HCT116 (cell line): Measurements from ENCODE around the gene KNDC1. TPM values are rescaled to one million over a fixed set of nuclear protein-coding genes. Genes with fewer than 3 reads are reported as not detected.

Experiments used
- ATAC-seq: fragments of 200-7000 bp; cut with Tn5 transposase; 2 replicates; pipeline ENCODE4 v1.9.1; 2020; ENCODE audit warnings: mild to moderate bottlenecking, moderate library complexity
- BruUV-seq: library from RNA; stranded (reverse); fragments of 400-500 nt; replicated peaks from 2 replicates; lab custom pipeline; 2021; lab: Mats Ljungman, UMichigan
- CTCF ChIA-PET: fragments of 300-600 bp; sonication (Branson Sonifier 250); formaldehyde crosslinking; loops from one replicate; lab custom pipeline; 2021; ENCODE audit warnings: antibody characterized with exemption; lab: Charles Lee
- POLR2A ChIA-PET: fragments of 300-600, 350-600 bp; sonication (Branson Sonifier 250); formaldehyde crosslinking; loops from one replicate; lab custom pipeline; 2021; ENCODE audit warnings: antibody characterized with exemption; lab: Charles Lee
- RAD21 ChIA-PET, 2 experiments: fragments of 300-600 bp; sonication (Branson Sonifier 250); formaldehyde crosslinking; loops; one replicate each; lab custom pipeline; 2023; ENCODE audit warnings: low total read pairs in 2 of 2; ENCODE audit not compliant: uncharacterized antibody in 2 of 2, unreplicated experiment in 2 of 2, low non-redundant PET in 1 of 2; lab: Charles Lee
- DNase-seq: peaks from one replicate; pipeline ENCODE4 v3.0.0-alpha.2; 2010; ENCODE audit warnings: low read depth, low spot score
- H2AFZ ChIP-seq: fragments of 200-600 bp; shearing (Covaris generic), sonication (generic); 2 replicates; pipeline ENCODE4 v1.6.1; 2017; ENCODE audit warnings: low read depth, mixed run types, mixed read lengths, antibody characterized with exemption, low read length; ENCODE audit not compliant: poor library complexity, severe bottlenecking
- H3K27ac ChIP-seq: 2 replicates; pipeline ENCODE4 v1.5.1; 2012; ENCODE audit warnings: low read depth, low read length
- H3K27me3 ChIP-seq: fragments of 200-600 bp; sonication (generic); 2 replicates; pipeline ENCODE4 v1.6.1; 2016; ENCODE audit warnings: mixed run types, low read length, mixed read lengths; ENCODE audit not compliant: insufficient read depth
- H3K36me3 ChIP-seq, 2 experiments: fragments of 200-500 bp in 1 of 2; fragments of 200-600 bp in 1 of 2; sonication (Bioruptor generic) in 1 of 2; sonication (generic) in 1 of 2; 2 replicates each; pipeline versions ENCODE4 v1.5.1 to v1.6.1; 2014 to 2016; ENCODE audit warnings: low read length in 2 of 2, inconsistent platforms in 1 of 2, mixed read lengths in 1 of 2, mixed run types in 1 of 2; ENCODE audit not compliant: insufficient read depth in 2 of 2, control insufficient read depth in 1 of 2
- H3K4me1 ChIP-seq, 2 experiments: fragments of 200-600 bp in 1 of 2; sonication (generic) in 1 of 2; 2 replicates each; pipeline versions ENCODE4 v1.5.1 to v1.6.1; 2012 to 2017; ENCODE audit warnings: low read length in 2 of 2, inconsistent platforms in 1 of 2, mild to moderate bottlenecking in 1 of 2, mixed read lengths in 1 of 2, mixed run types in 1 of 2, moderate library complexity in 1 of 2; ENCODE audit not compliant: insufficient read depth in 2 of 2, control insufficient read depth in 1 of 2
- H3K4me2 ChIP-seq: fragments of 200-600 bp; sonication (generic); 2 replicates; pipeline ENCODE4 v1.6.1; 2017; ENCODE audit warnings: mixed run types, low read length, mixed read lengths
- H3K4me3 ChIP-seq, 2 experiments: fragments of 200-600 bp in 1 of 2; sonication (generic) in 1 of 2; replicated peaks in 1 of 2; 2 replicates each; pipeline ENCODE4 v1.5.1; 2011 to 2016; ENCODE audit warnings: low read length in 2 of 2, control low read depth in 1 of 2, low read depth in 1 of 2, mild to moderate bottlenecking in 1 of 2, mixed read lengths in 1 of 2, mixed run types in 1 of 2
- H3K79me2 ChIP-seq: fragments of 200-600 bp; sonication (generic); 2 replicates; pipeline ENCODE4 v1.6.1; 2017; ENCODE audit warnings: mild to moderate bottlenecking, mixed run types, low read length, moderate library complexity, mixed read lengths; ENCODE audit not compliant: insufficient read depth
- H3K9ac ChIP-seq: fragments of 200-600 bp; sonication (generic); 2 replicates; pipeline ENCODE4 v1.6.1; 2016; ENCODE audit warnings: low read length, mixed read lengths
- H3K9me2 ChIP-seq: fragments of 200-600 bp; sonication (generic), shearing (Covaris generic); 2 replicates; pipeline ENCODE4 v1.6.1; 2017; ENCODE audit warnings: mixed run types, mild to moderate bottlenecking, moderate library complexity; ENCODE audit not compliant: insufficient read depth
- H3K9me3 ChIP-seq, 2 experiments: fragments of 200-500 bp in 1 of 2; fragments of 200-600 bp in 1 of 2; sonication (Bioruptor generic) in 1 of 2; sonication (generic) in 1 of 2; 2 replicates each; pipeline ENCODE4 v1.6.1; 2014 to 2017; ENCODE audit warnings: low read length in 2 of 2, mixed read lengths in 2 of 2, inconsistent platforms in 1 of 2, low read depth in 1 of 2, mild to moderate bottlenecking in 1 of 2, mixed run types in 1 of 2, moderate library complexity in 1 of 2; ENCODE audit not compliant: control insufficient read depth in 1 of 2, insufficient read depth in 1 of 2
- H4K20me1 ChIP-seq: fragments of 200-600 bp; sonication (generic), shearing (Covaris generic); 2 replicates; pipeline ENCODE4 v1.6.1; 2017; ENCODE audit warnings: mixed run types, mild to moderate bottlenecking, moderate library complexity; ENCODE audit not compliant: insufficient read depth
- CBX3 ChIP-seq: IDR thresholded peaks from 2 replicates; pipeline ENCODE4 v1.6.1; 2012; ENCODE audit warnings: low read depth
- CTCF ChIP-seq, 3 experiments: fragments of 200-600 bp in 1 of 3; sonication (generic) in 1 of 3; IDR thresholded peaks in 2 of 3; conservative IDR thresholded peaks in 1 of 3; 2 replicates each; pipeline ENCODE4 v1.5.1; 2012 to 2017; ENCODE audit warnings: low read depth in 2 of 3, low read length in 2 of 3, antibody characterized with exemption in 1 of 3, borderline replicate concordance in 1 of 3, control low read depth in 1 of 3, mild to moderate bottlenecking in 1 of 3, mixed read lengths in 1 of 3, mixed run types in 1 of 3, moderate library complexity in 1 of 3; ENCODE audit not compliant: insufficient read depth in 1 of 3
- EGR1 ChIP-seq: IDR thresholded peaks from 2 replicates; pipeline ENCODE4 v1.6.1; 2012; ENCODE audit warnings: low read depth
- ELF1 ChIP-seq: IDR thresholded peaks from 2 replicates; pipeline ENCODE4 v1.6.1; 2012; ENCODE audit warnings: low read depth, borderline replicate concordance
- EZH2phosphoT487 ChIP-seq: fragments of 200-600 bp; IDR thresholded peaks from 2 replicates; pipeline ENCODE4 v1.6.1; 2018; ENCODE audit warnings: antibody characterized with exemption, borderline replicate concordance
- FOSL1 ChIP-seq: IDR thresholded peaks from 2 replicates; pipeline ENCODE4 v1.6.1; 2012; ENCODE audit warnings: low read depth
- JUND ChIP-seq: IDR thresholded peaks from 2 replicates; pipeline ENCODE4 v1.6.1; 2012
- POLR2A ChIP-seq: IDR thresholded peaks from 2 replicates; pipeline ENCODE4 v1.7.0; 2011; ENCODE audit warnings: borderline replicate concordance; ENCODE audit not compliant: insufficient read depth, insufficient read length; ENCODE audit errors: extremely low read depth
- POLR2AphosphoS5 ChIP-seq: IDR thresholded peaks from 2 replicates; pipeline ENCODE4 v1.6.1; 2011; ENCODE audit warnings: mild to moderate bottlenecking, low read depth, low read length, moderate library complexity
- RAD21 ChIP-seq: IDR thresholded peaks from 2 replicates; pipeline ENCODE4 v1.6.1; 2012; ENCODE audit warnings: low read depth, mild to moderate bottlenecking
- REST ChIP-seq: IDR thresholded peaks from 2 replicates; pipeline ENCODE4 v1.6.1; 2012; ENCODE audit warnings: low read depth
- SP1 ChIP-seq: IDR thresholded peaks from 2 replicates; pipeline ENCODE4 v1.6.1; 2012; ENCODE audit warnings: low read depth
- SRF ChIP-seq: IDR thresholded peaks from 2 replicates; pipeline ENCODE4 v1.6.1; 2012; ENCODE audit warnings: low read depth
- TCF7L2 ChIP-seq: IDR thresholded peaks from 2 replicates; pipeline ENCODE4 v1.7.0; 2011; ENCODE audit warnings: borderline replicate concordance, inconsistent platforms; ENCODE audit not compliant: insufficient read depth, insufficient read length; ENCODE audit errors: extremely low read depth
- YY1 ChIP-seq: IDR thresholded peaks from 2 replicates; pipeline ENCODE4 v1.6.1; 2011; ENCODE audit warnings: low read length, low read depth, moderate library complexity, mild to moderate bottlenecking; ENCODE audit not compliant: insufficient replicate concordance; ENCODE audit errors: extremely low read depth
- ZNF274 ChIP-seq: fragments of 200-500 bp; sonication (Bioruptor generic); IDR thresholded peaks from 2 replicates; pipeline ENCODE4 v1.6.1; 2014; ENCODE audit warnings: mild to moderate bottlenecking, low read depth, low read length, inconsistent platforms
- intact Hi-C: fragments of 100-400 bp; cut with micrococcal nuclease; formaldehyde crosslinking; loops from 2 replicates; pipeline ENCODE4 v1.10.0; 2022
- total RNA-seq: library from RNA; stranded (reverse); gene quantifications from one replicate; pipeline ENCODE4 v1.2.1, GENCODE V29; 2021; ENCODE audit not compliant: unreplicated experiment

Gene KNDC1
- total RNA-seq, 1 experiment from 2014 or later: 3.6 TPM

- TF ChIP-seq CTCF (IDR thresholded peaks at IDR 0.05 in 2 of 3, conservative IDR thresholded peaks at IDR 0.05 in 1 of 3; ENCODE audit: borderline replicate concordance in 1 of 3, insufficient read depth in 1 of 3, low read depth in 2 of 3, low read length in 2 of 3): no peak
- no peak for TF ChIP-seq JUND
- TF ChIP-seq ZNF274: no peak
These were observed 36.8 kb upstream of the KNDC1 start (continued) for GRCh38 chr10:133123050-133123745.

- ATAC-seq (no peak), DNase-seq (no peak)
- Histone ChIP-seq H3K4me1 (peaks cover 0 to 4% of the 10 kb centered on the region in 2 experiments; a peak in 2 of 4 replicates), H3K4me2 (no peak overlapping the region), H4K20me1 (no peaks in the 10 kb centered on the region), H2AFZ (no peak overlapping the region), H3K9ac (no peak overlapping the region), H3K9me2 (no peaks in the 10 kb centered on the region), H3K36me3 (no peaks in the 10 kb centered on the region), H3K27me3 (no peaks in the 10 kb centered on the region), H3K27ac (no peak overlapping the region), H3K9me3 (no peaks in the 10 kb centered on the region; a peak in 1 of 4 replicates), H3K4me3 (no peak overlapping the region), H3K79me2 (no peaks in the 10 kb centered on the region)
- intact Hi-C loops: no loop called here
- ChIA-PET POLR2A (no interaction called here), RAD21 (no interaction called here), CTCF (no interaction called here)
- no TSS peak for BruUV-seq
- TF ChIP-seq REST (no peak), CTCF (IDR thresholded peaks at IDR 0.05 in 2 of 3, conservative IDR thresholded peaks at IDR 0.05 in 1 of 3; ENCODE audit: borderline replicate concordance in 1 of 3, insufficient read depth in 1 of 3, low read depth in 2 of 3, low read length in 2 of 3) (no peak), YY1 (no peak), EGR1 (no peak), RAD21 (no peak), POLR2AphosphoS5 (no peak), EZH2phosphoT487 (no peak), POLR2A (no peak), TCF7L2 (no peak), SP1 (no peak), CBX3 (no peak), FOSL1 (no peak), ELF1 (no peak), SRF (no peak)
These were observed 36.2 kb upstream of the KNDC1 start for GRCh38 chr10:133123746-133124356.
